Activated T-cell treated with anti-CD3 and anti-CD28 coated beads, Interleukin-2, amount 50 U/mL, for 24 hours (primary cell): ENCODE data around the gene ELMO1.
"Not testable (repeated sequence)": the region's sequence is repeated elsewhere in the genome, so short reads cannot be mapped to it uniquely, and the experiment has no call there.

Experiments
- DNase-seq: peaks from one replicate; pipeline ENCODE4 v3.0.0-alpha.2; 2020
- H3K27ac Mint-ChIP-seq: 2 replicates; pipeline ENCODE4 v1.8.0; 2020; ENCODE audit warnings: mild to moderate bottlenecking, mixed read lengths
- H3K27me3 Mint-ChIP-seq: 2 replicates; pipeline ENCODE4 v1.8.0; 2020; ENCODE audit warnings: mixed read lengths
- H3K36me3 Mint-ChIP-seq: 2 replicates; pipeline ENCODE4 v1.8.0; 2020; ENCODE audit warnings: low read depth, mixed read lengths
- H3K4me1 Mint-ChIP-seq: 2 replicates; pipeline ENCODE4 v1.8.0; 2020; ENCODE audit warnings: low read depth, mixed read lengths
- H3K4me3 Mint-ChIP-seq: 2 replicates; pipeline ENCODE4 v1.8.0; 2020; ENCODE audit warnings: mild to moderate bottlenecking, moderate library complexity, mixed read lengths
- H3K9me3 Mint-ChIP-seq: 2 replicates; pipeline ENCODE4 v1.8.0; 2020; ENCODE audit warnings: mixed read lengths

Gene ELMO1

GRCh38 chr7:37160656-37161055, 288.0 kb downstream of the ELMO1 start:
- no peak overlapping the region for H3K27ac Mint-ChIP-seq
- H3K4me3 Mint-ChIP-seq: no peak overlapping the region
- no peaks in the 10 kb centered on the region for H3K27me3 Mint-ChIP-seq
- H3K36me3 Mint-ChIP-seq: peaks cover 69% of the 10 kb centered on the region
- H3K9me3 Mint-ChIP-seq: peaks cover 19% of the 10 kb centered on the region
- peaks cover 8% of the 10 kb centered on the region for H3K4me1 Mint-ChIP-seq
- no peak for DNase-seq

DNA sequence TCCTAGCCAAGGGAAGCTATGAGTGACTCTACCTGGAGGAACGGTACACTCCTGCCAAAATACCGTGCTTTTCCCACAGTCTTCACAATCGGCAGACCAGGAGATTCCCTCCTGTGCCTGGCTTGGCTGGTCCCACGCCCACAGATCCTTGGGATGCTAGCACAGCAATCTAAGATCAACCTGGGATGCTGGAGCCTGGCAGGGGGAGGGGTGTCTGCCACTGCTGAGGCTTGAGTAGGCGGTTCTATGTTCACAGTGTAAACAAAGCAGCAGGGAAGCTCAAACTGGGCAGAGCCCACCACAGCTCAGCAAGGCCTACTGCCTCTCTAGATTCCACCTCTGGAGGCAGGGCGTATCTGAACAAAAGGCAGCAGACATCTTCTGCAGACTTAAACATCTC, 295.3 kb downstream of the ELMO1 start:
- DNase-seq: no peak
- Mint-ChIP-seq H3K9me3 (peaks cover 14% of the 10 kb centered on the region), H3K36me3 (peaks cover 92% of the 10 kb centered on the region), H3K27me3 (no peaks in the 10 kb centered on the region), H3K4me3 (no peak overlapping the region), H3K27ac (no peak overlapping the region), H3K4me1 (peaks cover 21% of the 10 kb centered on the region)

DNA sequence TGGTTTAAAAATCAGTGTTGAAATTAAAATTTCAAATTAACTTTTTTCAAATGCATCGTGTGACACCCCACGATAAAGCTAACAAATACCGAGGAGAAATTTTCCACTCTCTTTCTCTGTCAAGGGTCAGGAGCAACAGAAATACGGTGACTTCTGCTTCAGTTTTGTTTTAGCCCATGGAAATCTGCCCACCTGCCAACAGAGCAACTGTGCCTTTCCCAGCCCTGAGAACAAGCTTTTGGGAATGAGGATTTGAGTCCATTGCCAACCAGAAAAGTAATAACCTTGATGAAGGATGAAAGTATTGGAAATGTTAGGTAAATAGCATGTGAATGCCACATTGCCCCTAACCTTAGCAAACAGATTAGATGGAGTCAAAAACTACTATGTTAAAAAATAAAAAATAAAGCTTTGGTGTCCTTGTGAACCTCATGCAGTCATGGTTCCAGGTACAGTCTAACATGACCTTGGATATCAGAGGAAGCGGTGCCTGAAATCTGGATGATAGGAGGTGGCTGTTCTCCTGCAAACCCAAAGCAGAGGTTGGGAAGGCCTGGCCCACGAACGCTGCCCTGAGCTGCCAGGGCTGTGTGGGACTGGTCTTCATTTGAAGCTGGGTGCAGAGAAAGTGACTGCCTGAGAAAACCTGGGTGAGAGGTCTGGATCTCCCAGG, 296.8 kb downstream of the ELMO1 start:
- peaks cover 21% of the 10 kb centered on the region for H3K4me1 Mint-ChIP-seq
- H3K36me3 Mint-ChIP-seq: peaks cover 92% of the 10 kb centered on the region
- no peak for DNase-seq
- peaks cover 16% of the 10 kb centered on the region for H3K9me3 Mint-ChIP-seq
- no peak overlapping the region for H3K4me3 Mint-ChIP-seq
- no peaks in the 10 kb centered on the region for H3K27me3 Mint-ChIP-seq
- no peak overlapping the region for H3K27ac Mint-ChIP-seq

DNA sequence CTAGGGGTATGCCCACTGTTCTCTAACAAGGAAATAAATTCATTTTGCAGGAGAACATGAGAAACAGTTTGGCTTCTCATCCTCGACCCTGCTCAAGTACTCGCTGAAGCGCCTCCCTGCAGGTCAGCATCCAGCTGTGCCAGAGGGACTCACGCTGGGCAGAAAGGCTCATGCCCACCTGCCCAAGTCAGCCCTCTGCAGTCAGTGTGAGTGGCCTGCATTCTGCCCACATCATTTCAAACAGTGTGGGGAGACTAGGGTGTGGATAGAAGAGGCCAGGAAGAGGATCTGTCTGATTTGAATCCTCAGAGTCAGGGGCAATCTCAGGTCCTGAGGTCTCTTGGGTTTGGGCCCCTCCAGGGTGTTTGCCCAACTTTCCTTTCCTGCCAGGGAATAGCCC, 297.8 kb downstream of the ELMO1 start:
- DNase-seq: no peak
- H3K4me3 Mint-ChIP-seq: no peak overlapping the region
- no peaks in the 10 kb centered on the region for H3K27me3 Mint-ChIP-seq
- H3K27ac Mint-ChIP-seq: no peak overlapping the region
- H3K36me3 Mint-ChIP-seq: peaks cover 92% of the 10 kb centered on the region
- H3K9me3 Mint-ChIP-seq: peaks cover 8% of the 10 kb centered on the region
- peaks cover 15% of the 10 kb centered on the region for H3K4me1 Mint-ChIP-seq

DNA sequence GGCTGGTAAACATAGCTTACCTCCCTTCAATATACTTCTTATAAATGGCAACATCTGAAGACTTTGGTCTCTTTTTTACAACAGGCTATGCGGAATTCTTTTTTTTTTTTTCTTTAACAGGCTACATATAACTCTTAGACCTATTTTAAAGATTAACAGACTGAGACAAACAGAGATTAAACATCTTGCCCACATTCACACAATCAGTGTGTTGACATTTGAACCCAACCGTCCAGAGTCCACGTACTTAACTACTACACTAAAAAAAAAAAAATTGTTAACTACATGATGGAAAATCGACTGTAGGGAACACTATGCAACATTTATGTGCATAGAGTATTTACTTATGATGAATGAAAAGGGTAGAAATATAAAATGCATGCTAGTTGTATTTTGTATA, 298.5 kb downstream of the ELMO1 start:
- H3K27me3 Mint-ChIP-seq: no peaks in the 10 kb centered on the region
- H3K9me3 Mint-ChIP-seq: peaks cover 4% of the 10 kb centered on the region
- no peak overlapping the region for H3K4me3 Mint-ChIP-seq
- H3K4me1 Mint-ChIP-seq: peaks cover 11% of the 10 kb centered on the region
- peaks cover 92% of the 10 kb centered on the region for H3K36me3 Mint-ChIP-seq
- no peak for DNase-seq
- H3K27ac Mint-ChIP-seq: peak overlapping the region; percentile 11

DNA sequence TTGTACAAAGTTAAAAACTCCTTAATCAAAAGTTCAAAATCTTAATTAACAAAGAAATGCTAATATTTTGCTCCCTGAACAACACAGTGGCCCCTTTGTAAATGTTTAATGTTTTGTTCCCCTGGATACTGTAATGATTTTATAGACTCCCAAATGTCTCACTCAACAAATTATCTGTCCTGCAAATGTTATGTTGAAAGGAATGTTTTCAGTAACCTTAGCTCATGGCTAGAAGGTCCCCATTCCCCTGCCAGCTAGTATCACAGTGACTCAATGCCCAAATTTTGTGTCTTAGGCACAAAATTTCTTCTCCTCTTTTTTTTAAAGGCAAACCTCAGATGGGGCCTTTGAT, 298.9 kb downstream of the ELMO1 start:
- no peak for DNase-seq
- H3K4me1 Mint-ChIP-seq: peaks cover 9% of the 10 kb centered on the region
- H3K27me3 Mint-ChIP-seq: no peaks in the 10 kb centered on the region
- H3K9me3 Mint-ChIP-seq: peaks cover 4% of the 10 kb centered on the region
- no peak overlapping the region for H3K4me3 Mint-ChIP-seq
- peaks cover 92% of the 10 kb centered on the region for H3K36me3 Mint-ChIP-seq
- no peak overlapping the region for H3K27ac Mint-ChIP-seq

DNA sequence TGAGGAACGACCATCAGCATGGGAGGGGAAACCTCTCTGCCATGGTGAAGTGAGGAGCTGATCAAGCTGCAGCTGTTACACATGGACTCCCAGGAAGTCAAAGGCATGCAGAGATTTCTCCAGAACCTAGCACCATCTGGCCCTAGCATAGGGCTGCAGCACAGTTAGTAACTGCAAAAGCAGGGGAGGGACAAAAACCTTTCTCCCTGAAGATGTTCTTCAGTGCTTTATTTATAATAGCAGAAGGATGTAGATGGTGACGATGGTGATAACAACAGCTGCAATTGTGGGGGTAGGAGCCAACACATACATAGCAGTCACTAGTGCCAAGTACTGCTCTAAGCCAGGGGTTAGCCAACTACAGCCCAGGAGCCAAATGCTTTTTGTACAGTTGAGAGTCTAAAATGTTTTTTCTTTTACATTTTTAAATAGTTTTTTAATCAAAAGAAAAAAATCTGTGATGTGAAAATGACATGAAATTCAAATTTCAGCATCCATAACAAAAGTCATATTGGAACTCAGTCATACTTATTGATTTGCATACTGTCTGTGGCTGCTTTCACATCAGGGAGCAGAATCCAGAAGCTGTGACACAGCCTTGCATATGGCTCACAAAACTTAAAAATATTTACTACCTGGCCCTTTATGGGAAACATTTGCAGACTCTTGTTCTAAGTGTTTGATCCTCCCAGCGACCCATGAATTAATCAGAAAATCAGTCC, 299.5 kb downstream of the ELMO1 start:
- peaks cover 9% of the 10 kb centered on the region for H3K4me1 Mint-ChIP-seq
- H3K9me3 Mint-ChIP-seq: peaks cover 4% of the 10 kb centered on the region
- H3K36me3 Mint-ChIP-seq: peaks cover 92% of the 10 kb centered on the region
- no peak overlapping the region for H3K27ac Mint-ChIP-seq
- no peaks in the 10 kb centered on the region for H3K27me3 Mint-ChIP-seq
- no peak overlapping the region for H3K4me3 Mint-ChIP-seq
- DNase-seq: no peak

DNA sequence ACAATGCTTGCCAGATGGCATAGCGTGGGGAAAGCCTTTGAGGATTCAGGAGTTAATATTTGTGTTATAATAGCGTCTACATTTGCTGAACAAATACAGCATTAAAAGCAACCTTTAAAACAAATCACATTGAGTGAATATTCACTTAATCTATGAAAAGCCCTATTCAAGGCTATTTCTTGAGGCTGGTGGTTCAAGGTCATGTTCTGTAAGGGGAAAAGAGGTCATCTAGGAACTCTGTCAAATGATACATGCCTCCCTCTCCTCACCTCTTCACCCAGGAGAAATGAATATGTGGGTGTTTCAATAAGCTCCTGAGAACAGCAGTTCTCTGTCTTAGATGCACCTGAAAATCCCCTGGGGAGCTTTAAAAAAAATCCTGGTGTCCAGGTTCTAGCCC, 303.0 kb downstream of the ELMO1 start:
- DNase-seq: no peak
- peaks cover 19% of the 10 kb centered on the region for H3K9me3 Mint-ChIP-seq
- no peak overlapping the region for H3K27ac Mint-ChIP-seq
- H3K4me1 Mint-ChIP-seq: peaks cover 13% of the 10 kb centered on the region
- no peak overlapping the region for H3K4me3 Mint-ChIP-seq
- H3K36me3 Mint-ChIP-seq: peaks cover 87% of the 10 kb centered on the region
- H3K27me3 Mint-ChIP-seq: no peaks in the 10 kb centered on the region

- DNase-seq: no peak
- H3K9me3 Mint-ChIP-seq: peaks cover 29% of the 10 kb centered on the region
- H3K4me3 Mint-ChIP-seq: no peak overlapping the region
- peaks cover 10% of the 10 kb centered on the region for H3K4me1 Mint-ChIP-seq
- no peaks in the 10 kb centered on the region for H3K27me3 Mint-ChIP-seq
- H3K36me3 Mint-ChIP-seq: peaks cover 88% of the 10 kb centered on the region
- no peak overlapping the region for H3K27ac Mint-ChIP-seq
These were observed 304.2 kb downstream of the ELMO1 start for GRCh38 chr7:37144423-37144822.

- Mint-ChIP-seq H3K9me3 (peaks cover 30% of the 10 kb centered on the region), H3K27ac (no peak overlapping the region), H3K27me3 (no peaks in the 10 kb centered on the region), H3K4me1 (peaks cover 13% of the 10 kb centered on the region), H3K36me3 (peaks cover 94% of the 10 kb centered on the region), H3K4me3 (no peak overlapping the region)
- no peak for DNase-seq
These were observed 305.7 kb downstream of the ELMO1 start for GRCh38 chr7:37142958-37143357.

- peaks cover 25% of the 10 kb centered on the region for H3K9me3 Mint-ChIP-seq
- no peak overlapping the region for H3K4me3 Mint-ChIP-seq
- H3K27me3 Mint-ChIP-seq: no peaks in the 10 kb centered on the region
- peaks cover 21% of the 10 kb centered on the region for H3K4me1 Mint-ChIP-seq
- DNase-seq: no peak
- no peak overlapping the region for H3K27ac Mint-ChIP-seq
- peaks cover 91% of the 10 kb centered on the region for H3K36me3 Mint-ChIP-seq
These were observed 306.9 kb downstream of the ELMO1 start for GRCh38 chr7:37141742-37142141.

DNA sequence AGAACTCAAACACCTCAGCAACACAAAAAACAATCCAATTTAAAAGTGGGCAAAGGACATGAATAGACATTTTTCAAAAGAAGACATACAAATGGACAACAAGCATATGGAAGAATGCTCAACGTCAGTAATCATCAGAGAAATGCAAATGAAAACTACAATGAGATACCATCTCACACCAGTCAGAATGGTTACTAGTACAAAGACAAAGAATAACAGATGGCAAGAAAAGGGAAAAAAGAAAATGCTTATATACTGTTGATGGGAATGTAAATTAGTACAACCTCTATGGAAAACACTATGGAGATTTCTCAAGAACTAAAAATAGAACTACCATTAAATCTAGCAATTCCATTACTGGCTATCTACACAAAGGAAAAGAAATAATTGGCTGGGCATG, 314.8 kb downstream of the ELMO1 start:
- not testable (repeated sequence) for DNase-seq, H3K9me3 Mint-ChIP-seq

DNA sequence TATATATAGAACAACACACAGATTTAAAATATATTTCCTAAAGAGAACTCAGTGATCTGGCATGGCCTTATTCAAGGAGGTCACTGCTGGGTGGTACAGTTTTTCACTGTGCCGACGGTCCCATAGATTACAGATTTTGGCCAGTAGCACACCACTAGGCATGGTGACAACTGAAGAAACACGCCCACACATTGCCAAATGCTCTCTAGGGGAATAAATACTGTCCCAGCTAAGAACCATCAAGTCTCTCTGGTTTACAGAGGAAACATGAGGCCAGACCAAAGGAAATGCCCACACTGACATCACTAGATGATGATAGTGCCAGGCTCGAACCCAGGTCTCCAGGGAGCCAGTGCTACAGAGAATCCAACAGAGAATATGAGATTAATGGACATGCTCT, 316.8 kb downstream of the ELMO1 start:
- peaks cover 16% of the 10 kb centered on the region for H3K4me1 Mint-ChIP-seq
- H3K36me3 Mint-ChIP-seq: peaks cover 96% of the 10 kb centered on the region
- no peak for DNase-seq
- H3K4me3 Mint-ChIP-seq: no peak overlapping the region
- H3K27me3 Mint-ChIP-seq: no peaks in the 10 kb centered on the region
- no peaks in the 10 kb centered on the region for H3K9me3 Mint-ChIP-seq
- H3K27ac Mint-ChIP-seq: no peak overlapping the region

More for the DNA sequence above, 314.8 kb downstream of the ELMO1 start:
- H3K36me3 Mint-ChIP-seq: peaks cover 93% of the 10 kb centered on the region
- H3K4me1 Mint-ChIP-seq: peaks cover 25% of the 10 kb centered on the region
- H3K27ac Mint-ChIP-seq, H3K4me3 Mint-ChIP-seq, H3K27me3 Mint-ChIP-seq: not testable (repeated sequence)

DNA sequence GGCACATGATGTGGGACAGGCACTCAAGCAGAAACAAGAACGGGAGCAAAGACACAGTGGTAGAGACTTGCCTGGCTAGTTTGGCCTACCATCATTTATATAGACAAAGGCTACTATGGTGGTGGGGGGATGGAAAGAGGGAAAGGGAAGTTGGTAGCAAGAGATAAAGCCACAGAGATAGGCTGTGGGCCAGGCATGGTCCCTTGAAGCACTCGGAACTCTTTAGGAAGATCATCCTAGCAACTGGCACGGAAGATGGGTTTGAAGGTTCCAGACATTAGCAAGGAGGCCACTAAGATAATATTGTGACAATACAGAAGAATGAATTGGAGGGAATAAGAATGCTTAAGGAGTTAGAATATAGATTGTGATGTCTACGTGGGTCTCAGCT, 319.6 kb downstream of the ELMO1 start:
- no peak for DNase-seq
- Mint-ChIP-seq H3K9me3 (peaks cover 6% of the 10 kb centered on the region), H3K4me1 (peaks cover 17% of the 10 kb centered on the region), H3K4me3 (no peak overlapping the region), H3K27ac (no peak overlapping the region), H3K27me3 (no peaks in the 10 kb centered on the region), H3K36me3 (peaks cover 91% of the 10 kb centered on the region)

GRCh38 chr7:37128327-37129034, 320.2 kb downstream of the ELMO1 start:
- DNase-seq: no peak
- H3K27me3 Mint-ChIP-seq: no peaks in the 10 kb centered on the region
- peaks cover 88% of the 10 kb centered on the region for H3K36me3 Mint-ChIP-seq
- no peak overlapping the region for H3K4me3 Mint-ChIP-seq
- H3K27ac Mint-ChIP-seq: no peak overlapping the region
- peaks cover 22% of the 10 kb centered on the region for H3K4me1 Mint-ChIP-seq
- peaks cover 6% of the 10 kb centered on the region for H3K9me3 Mint-ChIP-seq
